HG02970 (cell line): ENCODE measurements around the gene OR4C12.
"Not testable (repeated sequence)": the region's sequence is repeated elsewhere in the genome, so short reads cannot be mapped to it uniquely, and the experiment has no call there.

Experiments used
- ATAC-seq: cut with Tn5 transposase; IDR thresholded peaks from one replicate; pipeline ENCODE4 v1.9.1; 2021; ENCODE audit warnings: mild to moderate bottlenecking, moderate library complexity, moderate number of reproducible peaks; ENCODE audit not compliant: unreplicated experiment, low FRiP score

Gene OR4C12

DNA sequence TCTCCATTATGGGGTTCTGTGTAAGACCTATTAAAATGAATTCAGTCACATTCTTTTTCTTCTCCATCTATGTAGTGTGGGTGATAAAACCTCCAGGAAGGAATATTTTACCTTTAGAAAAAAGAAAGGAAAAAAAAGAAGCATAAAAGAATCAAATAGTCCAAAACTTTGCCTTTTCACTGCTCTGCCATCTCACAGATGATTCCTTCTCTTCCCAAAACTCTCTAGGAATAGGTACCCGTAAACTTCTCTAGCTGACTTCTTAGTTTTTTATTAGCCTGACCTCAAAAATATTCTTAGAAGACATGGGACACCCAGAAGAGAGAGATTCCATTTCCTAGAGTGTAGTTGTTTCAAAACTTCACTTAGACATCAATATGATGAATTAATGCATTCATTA is at the start of gene OR4C12:
Gene OR4C12, minus strand, starts transcription at position 101 of the 400 bp plus-strand sequence. Its CDS starts 34 bp downstream, at position 67.
- not testable (repeated sequence) for ATAC-seq

DNA sequence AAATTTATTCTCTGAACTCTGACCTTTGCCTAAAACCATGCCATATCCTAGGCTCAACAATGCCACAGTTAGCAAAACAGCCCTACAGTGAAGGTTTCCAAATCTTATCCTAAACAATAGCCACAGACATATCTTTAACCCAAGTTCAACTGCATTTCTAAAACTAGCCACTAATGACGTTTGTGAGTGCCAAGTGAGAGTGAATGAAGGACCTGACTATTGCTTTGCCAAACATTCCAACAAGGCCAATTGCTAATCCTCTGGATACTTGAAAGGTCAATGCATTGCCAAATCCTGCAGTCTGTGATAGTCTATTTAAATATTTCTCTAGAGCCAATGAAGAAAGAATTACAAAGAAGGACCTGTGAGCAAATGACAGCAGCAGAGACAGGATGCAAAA is 47.9 kb upstream of the OR4C12 start:
- no peak for ATAC-seq

DNA sequence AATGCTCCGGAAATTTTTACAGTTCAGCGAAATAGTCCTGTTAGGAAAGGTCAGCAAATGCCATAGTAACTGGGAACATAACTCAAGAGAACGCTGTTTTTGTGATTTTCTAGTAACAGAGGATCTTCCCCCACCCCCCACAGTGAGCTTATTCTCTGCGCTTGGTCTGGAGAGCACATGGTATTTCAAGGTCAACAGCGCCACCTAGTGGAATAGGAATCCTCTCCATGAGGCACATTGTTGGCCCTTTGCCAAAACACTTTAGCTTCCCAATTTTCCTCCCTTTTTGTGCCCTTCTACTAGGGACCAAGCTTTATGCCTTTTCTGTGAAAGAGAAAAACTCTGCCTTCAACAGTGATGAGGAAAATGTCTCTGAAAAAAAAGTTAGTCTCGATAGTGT is 13.2 kb upstream of the OR4C12 start:
- no peak for ATAC-seq

DNA sequence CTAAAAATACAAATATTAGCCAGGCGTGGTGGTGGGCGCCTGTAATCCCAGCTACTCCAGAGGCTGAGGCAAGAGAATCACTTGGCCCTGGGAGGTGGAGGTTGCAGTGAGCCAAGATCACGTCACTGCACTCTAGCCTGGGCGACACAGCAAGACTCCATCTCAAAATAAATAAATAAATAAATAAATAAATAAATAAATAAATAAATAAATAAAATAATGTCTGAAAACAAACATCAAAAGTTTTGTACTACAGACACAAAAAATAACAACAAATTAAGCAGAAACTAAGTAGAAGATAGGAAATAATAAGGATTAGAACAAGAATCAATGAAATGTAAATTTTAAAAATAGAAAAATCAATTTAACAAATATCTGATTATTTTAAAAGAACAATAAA is 8.9 kb downstream of the OR4C12 start:
- ATAC-seq: not testable (repeated sequence)

DNA sequence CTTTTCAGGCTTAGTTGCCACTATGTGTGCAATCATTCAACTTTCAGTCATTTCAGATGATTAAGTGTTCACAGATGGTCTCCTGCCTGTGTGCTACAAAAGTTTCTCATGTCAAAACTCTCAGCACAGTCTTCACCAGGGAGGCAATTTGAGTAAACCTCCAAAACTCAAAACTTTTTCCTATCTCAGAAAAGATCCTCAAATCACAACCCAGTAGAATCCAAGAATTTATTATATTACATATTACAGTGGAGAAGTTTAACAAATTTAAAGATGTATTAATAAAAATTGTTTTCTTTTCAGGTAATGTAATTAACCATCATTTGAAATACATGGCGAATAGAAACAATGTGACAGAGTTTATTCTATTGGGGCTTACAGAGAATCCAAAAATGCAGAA is 30.2 kb downstream of the OR4C12 start, which contains the start of gene OR4C13:
Gene OR4C13, plus strand, starts transcription at position 301 of the 400 bp plus-strand sequence. Its CDS starts 32 bp downstream, at position 333.
- no peak for ATAC-seq

DNA sequence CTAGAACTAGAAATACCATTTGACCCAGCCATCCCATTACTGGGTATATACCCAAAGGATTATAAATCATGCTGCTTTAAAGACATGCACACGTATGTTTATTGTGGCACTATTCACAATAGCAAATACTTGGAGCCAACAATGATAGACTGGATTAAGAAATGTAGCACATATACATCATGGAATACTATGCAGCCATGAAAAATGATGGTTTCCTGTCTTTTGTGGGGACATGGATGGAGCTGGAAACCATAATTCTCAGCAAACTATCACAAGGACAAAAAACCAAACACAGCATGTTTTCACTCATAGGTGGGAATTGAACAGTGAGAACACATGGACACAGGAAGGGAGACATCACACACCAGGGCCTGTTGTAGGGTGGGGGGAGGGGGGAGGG is 33.6 kb downstream of the OR4C12 start:
- not testable (repeated sequence) for ATAC-seq
